ENCODE results near the gene FAM156B. TPM values are rescaled to one million over a fixed set of nuclear protein-coding genes. Genes with fewer than 3 reads are reported as not detected.
A peak's percentile ranks its signal among the peaks of the same experiment; 100 is the strongest.

FAM156B gene
- total and polyA plus RNA-seq, 9 of the 15 experiments (the other 6 are each of a cell fraction or from before 2014, with no cell fraction given): 0.24 to 32.2 (median 14.2) TPM

DNA sequence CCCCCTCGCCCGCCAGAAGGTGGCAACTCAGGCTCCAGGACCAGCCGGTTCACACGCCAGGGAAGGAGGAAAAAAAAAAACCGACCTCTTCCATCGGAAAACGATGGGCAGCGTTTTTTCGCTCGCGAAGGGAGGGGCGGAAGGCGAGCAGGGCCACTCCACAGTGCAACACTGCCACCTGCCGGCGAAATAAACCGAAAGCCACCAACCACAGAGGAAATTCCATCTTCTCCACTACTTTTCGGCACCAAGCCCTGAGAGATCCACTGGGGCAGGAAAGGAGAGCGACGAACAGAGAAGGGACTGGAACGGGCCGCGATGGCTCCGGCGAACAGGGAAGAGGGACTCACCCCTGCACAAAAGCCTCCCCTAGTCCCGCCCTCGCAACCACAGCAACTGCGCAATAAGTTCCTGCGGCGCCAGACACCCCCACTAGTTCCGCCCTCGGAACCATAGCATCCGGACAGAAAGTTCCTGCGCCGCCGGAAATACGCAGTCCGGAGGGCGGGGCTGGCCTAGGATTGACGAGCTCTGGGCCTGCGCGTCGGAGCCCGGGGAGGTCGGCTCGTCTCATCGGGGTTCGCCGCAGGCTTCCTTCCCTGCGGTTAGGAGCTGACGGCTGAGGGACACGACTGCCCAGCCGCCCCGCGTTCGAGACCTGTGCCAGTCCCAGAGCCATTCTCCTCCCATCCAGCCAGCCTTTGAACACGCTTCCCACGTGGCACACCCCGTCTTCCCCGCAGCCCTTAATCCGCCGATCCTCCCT is 37.8 kb downstream of the FAM156B start (continued):
- TF ChIP-seq NR2C1 (IDR thresholded peaks at IDR 0.05) (no peak), NR2C1 (tag; IDR thresholded peaks at IDR 0.05) (0 out of 2 replicates have a peak, but pooled peaks have one; percentile 36), CGGBP1 (CRISPR knock-in tag; IDR thresholded peaks at IDR 0.05) (no peak), PBX2 (CRISPR knock-in tag; IDR thresholded peaks at IDR 0.05; ENCODE audit: low read depth) (no peak), PBX2 (tag; conservative IDR thresholded peaks at IDR 0.05; ENCODE audit: low read depth) (no peak), ZNF431 (CRISPR knock-in tag; IDR thresholded peaks at IDR 0.05) (0 out of 2 replicates have a peak, but pooled peaks have one; percentile 21), ZNF644 (tag; IDR thresholded peaks at IDR 0.05; ENCODE audit: low read depth) (no peak)
- TF ChIP-seq, protein P1, sequence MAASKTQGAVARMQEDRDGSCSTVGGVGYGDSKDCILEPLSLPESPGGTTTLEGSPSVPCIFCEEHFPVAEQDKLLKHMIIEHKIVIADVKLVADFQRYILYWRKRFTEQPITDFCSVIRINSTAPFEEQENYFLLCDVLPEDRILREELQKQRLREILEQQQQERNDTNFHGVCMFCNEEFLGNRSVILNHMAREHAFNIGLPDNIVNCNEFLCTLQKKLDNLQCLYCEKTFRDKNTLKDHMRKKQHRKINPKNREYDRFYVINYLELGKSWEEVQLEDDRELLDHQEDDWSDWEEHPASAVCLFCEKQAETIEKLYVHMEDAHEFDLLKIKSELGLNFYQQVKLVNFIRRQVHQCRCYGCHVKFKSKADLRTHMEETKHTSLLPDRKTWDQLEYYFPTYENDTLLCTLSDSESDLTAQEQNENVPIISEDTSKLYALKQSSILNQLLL (CRISPR knock-in tag; IDR thresholded peaks at IDR 0.05; ENCODE audit: borderline replicate concordance): no peak
- TF ChIP-seq, protein P2, sequence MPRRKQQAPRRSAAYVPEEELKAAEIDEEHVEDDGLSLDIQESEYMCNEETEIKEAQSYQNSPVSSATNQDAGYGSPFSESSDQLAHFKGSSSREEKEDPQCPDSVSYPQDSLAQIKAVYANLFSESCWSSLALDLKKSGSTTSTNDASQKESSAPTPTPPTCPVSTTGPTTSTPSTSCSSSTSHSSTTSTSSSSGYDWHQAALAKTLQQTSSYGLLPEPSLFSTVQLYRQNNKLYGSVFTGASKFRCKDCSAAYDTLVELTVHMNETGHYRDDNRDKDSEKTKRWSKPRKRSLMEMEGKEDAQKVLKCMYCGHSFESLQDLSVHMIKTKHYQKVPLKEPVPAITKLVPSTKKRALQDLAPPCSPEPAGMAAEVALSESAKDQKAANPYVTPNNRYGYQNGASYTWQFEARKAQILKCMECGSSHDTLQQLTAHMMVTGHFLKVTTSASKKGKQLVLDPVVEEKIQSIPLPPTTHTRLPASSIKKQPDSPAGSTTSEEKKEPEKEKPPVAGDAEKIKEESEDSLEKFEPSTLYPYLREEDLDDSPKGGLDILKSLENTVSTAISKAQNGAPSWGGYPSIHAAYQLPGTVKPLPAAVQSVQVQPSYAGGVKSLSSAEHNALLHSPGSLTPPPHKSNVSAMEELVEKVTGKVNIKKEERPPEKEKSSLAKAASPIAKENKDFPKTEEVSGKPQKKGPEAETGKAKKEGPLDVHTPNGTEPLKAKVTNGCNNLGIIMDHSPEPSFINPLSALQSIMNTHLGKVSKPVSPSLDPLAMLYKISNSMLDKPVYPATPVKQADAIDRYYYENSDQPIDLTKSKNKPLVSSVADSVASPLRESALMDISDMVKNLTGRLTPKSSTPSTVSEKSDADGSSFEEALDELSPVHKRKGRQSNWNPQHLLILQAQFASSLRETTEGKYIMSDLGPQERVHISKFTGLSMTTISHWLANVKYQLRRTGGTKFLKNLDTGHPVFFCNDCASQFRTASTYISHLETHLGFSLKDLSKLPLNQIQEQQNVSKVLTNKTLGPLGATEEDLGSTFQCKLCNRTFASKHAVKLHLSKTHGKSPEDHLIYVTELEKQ (CRISPR knock-in tag; IDR thresholded peaks at IDR 0.05): no peak
